GM12873 (cell line): Measurements from ENCODE around the gene SSTR5.
A peak's percentile ranks its signal among the peaks of the same experiment; 100 is the strongest.

Experiments used
- CTCF ChIP-seq: IDR thresholded peaks from 2 replicates; pipeline ENCODE4 v1.5.1; 2012; ENCODE audit warnings: low read depth, mild to moderate bottlenecking, moderate library complexity, low read length, control low read depth; ENCODE audit not compliant: insufficient read depth; ENCODE audit errors: missing control alignments

The SSTR5 gene

GRCh38 chr16:1057252-1057932 is 15.2 kb upstream of the SSTR5 start:
- TF ChIP-seq CTCF, result peak; percentile 65

- no peak for TF ChIP-seq CTCF
Measured at GRCh38 chr16:1058216-1058615, 14.3 kb upstream of the SSTR5 start.

GRCh38 chr16:1059310-1059709 is 13.2 kb upstream of the SSTR5 start:
- TF ChIP-seq CTCF, result no peak

GRCh38 chr16:1060416-1061340 is 11.9 kb upstream of the SSTR5 start:
- no peak for TF ChIP-seq CTCF

GRCh38 chr16:1061769-1062505 is 10.6 kb upstream of the SSTR5 start:
- TF ChIP-seq CTCF, result no peak

GRCh38 chr16:1062895-1063294 is 9.7 kb upstream of the SSTR5 start:
- no peak for TF ChIP-seq CTCF

- no peak for TF ChIP-seq CTCF
Measured at GRCh38 chr16:1063728-1064127, 8.8 kb upstream of the SSTR5 start.
